GM23338 (cell line): ENCODE data around the gene ZBTB7B.
"Not testable (repeated sequence)": the region's sequence is repeated elsewhere in the genome, so short reads cannot be mapped to it uniquely, and the experiment has no call there.

ENCODE experiments used
- CREB1 ChIP-seq: fragments of 250-450 bp; sonication (Bioruptor Pico); IDR thresholded peaks from 2 replicates; pipeline ENCODE4 v1.5.0; 2020; ENCODE audit warnings: low read depth, mild to moderate bottlenecking, moderate library complexity
- CTCF ChIP-seq, 2 experiments: fragments of 200-600 bp in 1 of 2; sonication (generic) in 1 of 2; conservative IDR thresholded peaks; 2 replicates each; pipeline versions ENCODE4 v1.5.1 to v1.6.1; 2016 to 2017; ENCODE audit warnings: antibody characterized with exemption in 2 of 2, low read depth in 2 of 2, mild to moderate bottlenecking in 2 of 2, moderate library complexity in 1 of 2
- ETS1 ChIP-seq: IDR thresholded peaks from 2 replicates; pipeline ENCODE4 v1.6.1; 2016; ENCODE audit warnings: antibody characterized with exemption
- EZH2 ChIP-seq: fragments of 200-600 bp; sonication (generic); IDR thresholded peaks from one replicate; pipeline ENCODE4 v1.8.0; 2017; ENCODE audit warnings: antibody characterized with exemption, mild to moderate bottlenecking, low read depth; ENCODE audit not compliant: unreplicated experiment
- EZH2phosphoT487 ChIP-seq: fragments of 200-600 bp; sonication (generic); IDR thresholded peaks from one replicate; pipeline ENCODE4 v1.8.1; 2018; ENCODE audit warnings: antibody characterized with exemption; ENCODE audit not compliant: unreplicated experiment
- JUNB ChIP-seq: IDR thresholded peaks from one replicate; pipeline ENCODE4 v1.6.1; 2016; ENCODE audit warnings: antibody characterized with exemption; ENCODE audit not compliant: unreplicated experiment
- NANOG ChIP-seq: IDR thresholded peaks from 2 replicates; pipeline ENCODE4 v1.6.1; 2016; ENCODE audit warnings: antibody characterized with exemption, borderline replicate concordance
- POLR2AphosphoS5 ChIP-seq: IDR thresholded peaks from 2 replicates; pipeline ENCODE4 v1.6.1; 2016; ENCODE audit warnings: antibody characterized with exemption, low read depth
- REST ChIP-seq: IDR thresholded peaks from one replicate; pipeline ENCODE4 v1.6.1; 2018; ENCODE audit warnings: antibody characterized with exemption; ENCODE audit not compliant: unreplicated experiment
- STAT1 ChIP-seq: IDR thresholded peaks from one replicate; pipeline ENCODE4 v1.6.1; 2016; ENCODE audit warnings: antibody characterized with exemption; ENCODE audit not compliant: unreplicated experiment
- ZNF114 ChIP-seq: fragments of 250-450 bp; sonication (Bioruptor Pico); IDR thresholded peaks from 2 replicates; pipeline ENCODE4 v1.5.0; 2020; ENCODE audit warnings: mild to moderate bottlenecking, moderate library complexity
- ZNF331 ChIP-seq: fragments of 250-450 bp; sonication (Bioruptor Pico); IDR thresholded peaks from 2 replicates; pipeline ENCODE4 v1.5.0; 2020; ENCODE audit warnings: low read depth, mild to moderate bottlenecking, moderate library complexity
- ZNF462 ChIP-seq: fragments of 250-450 bp; sonication (Bioruptor Pico); IDR thresholded peaks from 2 replicates; pipeline ENCODE4 v1.5.0; 2020; ENCODE audit warnings: mild to moderate bottlenecking, moderate library complexity

- TF ChIP-seq CTCF (conservative IDR thresholded peaks at IDR 0.05; ENCODE audit: low read depth in 2 of 2); CREB1; REST; ETS1; POLR2AphosphoS5; EZH2; EZH2phosphoT487; ZNF114 (CRISPR knock-in tag); NANOG; JUNB; ZNF331 (CRISPR knock-in tag); STAT1; ZNF462 (CRISPR knock-in tag): not testable (repeated sequence)
Observed at GRCh38 chr1:154986736-154987135, 15.9 kb upstream of the ZBTB7B start.
